ENCODE data around the gene SPTBN1. TPM values are rescaled to one million over a fixed set of nuclear protein-coding genes. Genes with fewer than 3 reads are reported as not detected.

Gene SPTBN1
- total and polyA plus RNA-seq, 2 of the 4 experiments (the other 2 are of a cell fraction): 49.1 to 241 TPM

- no peak for DNase-seq
- H3K9ac ChIP-seq (ENCODE audit: low read depth, low read length): no peak overlapping the region
- H2BK15ac ChIP-seq (ENCODE audit: low read depth, low read length): no peak overlapping the region
- H3K18ac ChIP-seq (ENCODE audit: low read depth, low read length): no peak overlapping the region
- peaks cover 47 to 82% of the 10 kb centered on the region in 2 experiments for H3K79me1 ChIP-seq (ENCODE audit: low read depth in 1 of 2, low read length in 2 of 2)
- in situ Hi-C loops (cut with MboI; ENCODE audit: low sequenced_read_pairs): no loop called here
- no peak overlapping the region for H2BK20ac ChIP-seq (ENCODE audit: low read depth, low read length)
- H3K4me2 ChIP-seq (ENCODE audit: low read depth, low read length): no peak overlapping the region
- dilution Hi-C loops (cut with HindIII; ENCODE audit: low sequenced_read_pairs, unreplicated experiment): no loop called here
- TF ChIP-seq CEBPB (IDR thresholded peaks at IDR 0.05; ENCODE audit: low read depth, low read length) (no peak), BHLHE40 (IDR thresholded peaks at IDR 0.05; ENCODE audit: low read depth, low read length) (no peak), MAZ (IDR thresholded peaks at IDR 0.05; ENCODE audit: borderline replicate concordance, low read depth, low read length) (no peak), SMC3 (IDR thresholded peaks at IDR 0.05; ENCODE audit: low read depth, low read length) (no peak), RCOR1 (IDR thresholded peaks at IDR 0.05; ENCODE audit: insufficient replicate concordance, low read length) (no peak), FOS (IDR thresholded peaks at IDR 0.05; ENCODE audit: low read depth, low read length) (no peak), NFE2L2 (IDR thresholded peaks at IDR 0.05; ENCODE audit: low read depth, low read length) (no peak), CHD1 (IDR thresholded peaks at IDR 0.05; ENCODE audit: low read depth, low read length) (no peak), USF2 (IDR thresholded peaks at IDR 0.05; ENCODE audit: low read depth, low read length) (no peak), RAD21 (IDR thresholded peaks at IDR 0.05; ENCODE audit: low read length) (no peak), MAFK (IDR thresholded peaks at IDR 0.05; ENCODE audit: low read depth, low read length) (no peak)
- TF ChIP-seq, protein P1, sequence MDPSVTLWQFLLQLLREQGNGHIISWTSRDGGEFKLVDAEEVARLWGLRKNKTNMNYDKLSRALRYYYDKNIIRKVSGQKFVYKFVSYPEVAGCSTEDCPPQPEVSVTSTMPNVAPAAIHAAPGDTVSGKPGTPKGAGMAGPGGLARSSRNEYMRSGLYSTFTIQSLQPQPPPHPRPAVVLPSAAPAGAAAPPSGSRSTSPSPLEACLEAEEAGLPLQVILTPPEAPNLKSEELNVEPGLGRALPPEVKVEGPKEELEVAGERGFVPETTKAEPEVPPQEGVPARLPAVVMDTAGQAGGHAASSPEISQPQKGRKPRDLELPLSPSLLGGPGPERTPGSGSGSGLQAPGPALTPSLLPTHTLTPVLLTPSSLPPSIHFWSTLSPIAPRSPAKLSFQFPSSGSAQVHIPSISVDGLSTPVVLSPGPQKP (IDR thresholded peaks at IDR 0.05; ENCODE audit: borderline replicate concordance, low read depth, low read length): no peak
- TF ChIP-seq, protein P2, sequence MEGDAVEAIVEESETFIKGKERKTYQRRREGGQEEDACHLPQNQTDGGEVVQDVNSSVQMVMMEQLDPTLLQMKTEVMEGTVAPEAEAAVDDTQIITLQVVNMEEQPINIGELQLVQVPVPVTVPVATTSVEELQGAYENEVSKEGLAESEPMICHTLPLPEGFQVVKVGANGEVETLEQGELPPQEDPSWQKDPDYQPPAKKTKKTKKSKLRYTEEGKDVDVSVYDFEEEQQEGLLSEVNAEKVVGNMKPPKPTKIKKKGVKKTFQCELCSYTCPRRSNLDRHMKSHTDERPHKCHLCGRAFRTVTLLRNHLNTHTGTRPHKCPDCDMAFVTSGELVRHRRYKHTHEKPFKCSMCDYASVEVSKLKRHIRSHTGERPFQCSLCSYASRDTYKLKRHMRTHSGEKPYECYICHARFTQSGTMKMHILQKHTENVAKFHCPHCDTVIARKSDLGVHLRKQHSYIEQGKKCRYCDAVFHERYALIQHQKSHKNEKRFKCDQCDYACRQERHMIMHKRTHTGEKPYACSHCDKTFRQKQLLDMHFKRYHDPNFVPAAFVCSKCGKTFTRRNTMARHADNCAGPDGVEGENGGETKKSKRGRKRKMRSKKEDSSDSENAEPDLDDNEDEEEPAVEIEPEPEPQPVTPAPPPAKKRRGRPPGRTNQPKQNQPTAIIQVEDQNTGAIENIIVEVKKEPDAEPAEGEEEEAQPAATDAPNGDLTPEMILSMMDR (conservative IDR thresholded peaks at IDR 0.05; ENCODE audit: low read depth, low read length): no peak
- no peaks in the 10 kb centered on the region for H4K20me1 ChIP-seq (ENCODE audit: insufficient read depth, low read length)
- H3K56ac ChIP-seq (ENCODE audit: extremely low read depth, insufficient read depth, low read length): no peak overlapping the region
- no peak overlapping the region for H2BK5ac ChIP-seq (ENCODE audit: low read depth, low read length, poor library complexity, severe bottlenecking)
- CTCF ChIA-PET: no interaction called here
- H3K9me3 ChIP-seq (ENCODE audit: control insufficient read depth, insufficient read depth, low read length): no peaks in the 10 kb centered on the region
- no peak overlapping the region for H3K4me3 ChIP-seq (ENCODE audit: insufficient read depth, low read depth, low read length)
- H3K9me1 ChIP-seq (ENCODE audit: insufficient read depth, low read length): peaks cover 11% of the 10 kb centered on the region
- no peak overlapping the region for H3K14ac ChIP-seq (replicated peaks; ENCODE audit: low read depth, low read length)
- no peaks in the 10 kb centered on the region for H3K36me3 ChIP-seq (ENCODE audit: control insufficient read depth, insufficient read depth, low read length)
- intact Hi-C loops (cut with micrococcal nuclease): no loop called here
- no peak overlapping the region for H2BK120ac ChIP-seq (ENCODE audit: low read depth, low read length)
- no peak for ATAC-seq (ENCODE audit: low read depth)
- no peak overlapping the region for H4K8ac ChIP-seq (ENCODE audit: low read depth in 2 of 2, low read length in 2 of 2)
- H3K4me1 ChIP-seq (ENCODE audit: control insufficient read depth, insufficient read depth, low read length): peaks cover 12% of the 10 kb centered on the region
- no peak overlapping the region for H4K5ac ChIP-seq (ENCODE audit: low read depth, low read length)
- H3K27ac ChIP-seq (ENCODE audit: insufficient read depth, low read length): no peak overlapping the region
- no peak overlapping the region for H2AFZ ChIP-seq (replicated peaks; ENCODE audit: low read length, poor library complexity)
- no peak overlapping the region for H2AK5ac ChIP-seq (ENCODE audit: low read depth, low read length)
- H2AK9ac ChIP-seq (replicated peaks; ENCODE audit: low read depth, low read length, poor library complexity): no peak overlapping the region
- BruUV-seq (replicated peaks): no TSS peak
- no peak overlapping the region for H3K23ac ChIP-seq (ENCODE audit: low read depth, low read length)
- no peaks in the 10 kb centered on the region for H3K27me3 ChIP-seq (ENCODE audit: control insufficient read depth, insufficient read depth, low read length)
- POLR2A ChIA-PET (ENCODE audit: unreplicated experiment): no interaction called here
- H3K4ac ChIP-seq (ENCODE audit: low read depth, low read length): no peak overlapping the region
- no peak overlapping the region for H4K91ac ChIP-seq (ENCODE audit: insufficient read depth, low read depth, low read length)
Observed at GRCh38 chr2:54565551-54565950, 109.4 kb downstream of the SPTBN1 start.

All from IMR-90 (cell line).